ELF-1 (cell line): ENCODE data around the gene PLEKHN1.
"Not testable (repeated sequence)": the region's sequence is repeated elsewhere in the genome, so short reads cannot be mapped to it uniquely, and the experiment has no call there.

Experiments used
- DNase-seq: peaks from one replicate; pipeline ENCODE4 v3.0.0-alpha.2; 2016; ENCODE audit warnings: low read depth, low spot score

PLEKHN1 gene

GRCh38 chr1:1006305-1007159 lies 40.2 kb downstream of the PLEKHN1 start:
- DNase-seq = peak; percentile 63

DNA sequence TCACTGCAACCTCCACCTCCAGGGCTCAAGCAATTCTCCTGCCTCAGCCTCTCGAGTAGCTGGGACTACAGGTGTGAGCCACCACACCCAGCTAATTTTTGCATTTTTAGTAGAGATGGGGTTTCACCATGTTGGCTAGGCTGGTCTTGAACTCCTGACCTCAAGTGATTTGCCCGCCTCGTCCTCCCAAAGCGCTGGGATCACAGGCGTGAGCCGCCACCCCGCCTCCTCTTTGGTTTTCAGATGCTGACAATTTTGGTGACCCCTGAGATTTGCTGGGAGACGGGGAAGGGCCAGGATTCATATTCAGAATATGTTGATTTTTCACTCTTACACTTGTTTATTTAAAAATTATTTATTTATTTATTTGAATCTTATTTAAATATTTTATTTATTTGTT lies 43.8 kb downstream of the PLEKHN1 start:
- not testable (repeated sequence) for DNase-seq

DNA sequence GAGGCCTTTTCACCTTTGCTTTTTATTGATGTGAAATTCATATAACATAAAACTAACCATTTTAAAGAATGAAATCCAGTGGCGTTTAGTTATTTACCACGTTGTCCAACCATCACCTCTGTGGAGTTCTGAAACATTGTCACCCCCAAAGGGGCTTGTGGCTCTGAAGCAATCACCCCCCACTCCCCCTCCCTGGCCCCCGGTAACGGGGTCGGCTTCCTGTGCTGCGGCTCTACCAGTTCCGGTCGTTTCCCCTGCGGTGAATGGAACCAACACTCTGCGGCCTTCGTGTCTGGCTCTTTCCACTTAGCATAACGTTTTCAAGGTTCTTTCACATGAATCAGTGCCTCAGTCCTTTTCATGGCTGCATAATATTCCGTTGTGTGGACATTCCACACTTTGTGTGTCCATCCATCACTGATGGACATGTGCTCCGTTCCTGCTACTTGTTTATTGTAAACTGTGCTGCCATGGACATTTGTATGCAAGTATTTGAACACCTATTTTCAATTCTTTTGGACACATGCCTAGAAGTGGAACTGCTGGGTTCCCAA lies 45.2 kb downstream of the PLEKHN1 start:
- no peak for DNase-seq

DNA sequence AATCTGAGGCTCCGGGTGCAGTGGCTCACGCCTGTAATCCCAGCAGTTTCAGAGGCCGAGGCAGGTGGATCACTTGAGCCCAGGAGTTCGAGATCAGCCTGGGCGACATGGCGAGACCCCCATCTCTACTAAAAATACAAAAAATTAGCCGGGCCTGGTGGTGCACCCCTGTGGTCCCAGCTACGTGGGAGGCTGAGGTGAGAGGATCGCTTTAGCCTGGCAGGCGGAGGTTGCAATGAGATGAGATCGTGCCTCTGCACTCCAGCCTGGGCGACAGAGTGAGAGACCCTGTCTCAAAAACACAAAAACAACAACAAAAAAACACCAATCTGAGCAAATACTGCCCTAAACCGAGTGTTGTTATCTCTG lies 46.4 kb downstream of the PLEKHN1 start:
- DNase-seq = not testable (repeated sequence)

DNA sequence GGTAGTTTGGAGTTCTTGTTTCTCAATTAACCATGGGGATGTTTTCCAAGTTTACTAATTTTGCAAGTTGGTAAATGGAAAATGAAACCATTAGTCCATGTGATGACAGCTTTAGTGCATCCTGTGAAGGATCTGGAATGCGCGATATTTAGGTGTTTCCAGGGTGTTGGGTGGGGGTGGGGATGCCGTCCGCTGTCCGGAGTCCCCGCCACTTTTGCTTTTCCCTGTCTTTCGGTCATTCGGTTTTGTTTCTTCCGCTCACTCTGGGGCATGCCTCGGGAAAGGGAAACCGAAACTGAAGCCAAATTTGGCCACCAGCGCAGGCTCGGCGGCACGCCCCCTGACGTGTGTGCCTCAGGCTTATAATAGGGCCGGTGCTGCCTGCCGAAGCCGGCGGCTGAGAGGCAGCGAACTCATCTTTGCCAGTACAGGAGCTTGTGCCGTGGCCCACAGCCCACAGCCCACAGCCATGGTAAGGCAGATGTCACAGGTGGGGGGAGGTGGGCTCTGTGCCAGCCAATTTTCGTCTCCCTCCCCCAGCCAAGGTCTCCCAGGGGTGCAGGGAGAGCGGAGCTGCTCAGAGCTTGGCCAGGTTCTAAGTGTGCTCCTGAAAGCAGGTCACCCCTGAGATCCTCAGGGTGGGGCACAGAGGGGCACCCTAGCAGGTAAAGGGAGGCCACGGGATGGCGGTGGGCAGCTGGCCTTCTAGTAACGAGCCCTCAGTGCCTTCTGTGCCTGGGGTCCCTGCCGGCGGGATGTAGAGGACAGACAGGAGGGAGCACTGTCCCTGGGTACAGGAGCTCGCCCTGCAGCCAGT lies 47.0 kb downstream of the PLEKHN1 start, which contains the start of gene ISG15:
TSS of gene ISG15 (plus strand) at position 393 of the 817 bp plus-strand sequence. CDS start at position 470, 77 bp downstream.
- peak; percentile 89 for DNase-seq

DNA sequence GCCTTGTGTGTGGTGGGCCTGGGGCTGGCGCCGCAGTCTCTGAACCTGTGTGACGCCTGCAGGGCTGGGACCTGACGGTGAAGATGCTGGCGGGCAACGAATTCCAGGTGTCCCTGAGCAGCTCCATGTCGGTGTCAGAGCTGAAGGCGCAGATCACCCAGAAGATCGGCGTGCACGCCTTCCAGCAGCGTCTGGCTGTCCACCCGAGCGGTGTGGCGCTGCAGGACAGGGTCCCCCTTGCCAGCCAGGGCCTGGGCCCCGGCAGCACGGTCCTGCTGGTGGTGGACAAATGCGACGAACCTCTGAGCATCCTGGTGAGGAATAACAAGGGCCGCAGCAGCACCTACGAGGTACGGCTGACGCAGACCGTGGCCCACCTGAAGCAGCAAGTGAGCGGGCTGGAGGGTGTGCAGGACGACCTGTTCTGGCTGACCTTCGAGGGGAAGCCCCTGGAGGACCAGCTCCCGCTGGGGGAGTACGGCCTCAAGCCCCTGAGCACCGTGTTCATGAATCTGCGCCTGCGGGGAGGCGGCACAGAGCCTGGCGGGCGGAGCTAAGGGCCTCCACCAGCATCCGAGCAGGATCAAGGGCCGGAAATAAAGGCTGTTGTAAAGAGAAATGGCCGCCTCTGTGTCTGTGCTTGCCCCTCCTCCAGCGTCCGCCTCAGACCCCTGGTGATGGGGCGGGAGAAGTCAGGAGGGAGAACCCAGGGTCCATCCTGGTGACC lies 47.8 kb downstream of the PLEKHN1 start:
- peak; percentile 72 for DNase-seq

GRCh38 chr1:1014799-1015681 lies 48.8 kb downstream of the PLEKHN1 start:
- DNase-seq = no peak

- DNase-seq = peak; percentile 10
Observed at GRCh38 chr1:1017397-1018320, 51.4 kb downstream of the PLEKHN1 start.

DNA sequence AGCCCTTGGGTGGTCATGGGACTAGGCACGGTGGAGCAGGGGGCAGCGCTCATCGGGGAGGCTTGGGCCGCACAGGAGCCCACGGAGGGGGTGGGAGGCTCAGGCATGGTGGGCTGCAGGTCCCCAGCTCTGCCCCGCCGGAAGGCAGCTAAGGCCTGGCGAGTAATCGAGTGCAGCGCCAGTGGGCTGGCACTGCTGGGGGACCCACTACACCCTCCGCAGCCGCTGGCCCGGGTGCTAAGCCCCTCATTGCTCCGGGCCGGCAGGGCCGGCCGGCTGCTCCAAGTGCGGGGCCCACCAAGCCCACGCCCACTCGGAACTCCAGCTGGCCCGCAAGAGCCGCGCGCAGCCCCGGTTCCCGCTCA lies 52.0 kb downstream of the PLEKHN1 start:
- DNase-seq = not testable (repeated sequence)

DNA sequence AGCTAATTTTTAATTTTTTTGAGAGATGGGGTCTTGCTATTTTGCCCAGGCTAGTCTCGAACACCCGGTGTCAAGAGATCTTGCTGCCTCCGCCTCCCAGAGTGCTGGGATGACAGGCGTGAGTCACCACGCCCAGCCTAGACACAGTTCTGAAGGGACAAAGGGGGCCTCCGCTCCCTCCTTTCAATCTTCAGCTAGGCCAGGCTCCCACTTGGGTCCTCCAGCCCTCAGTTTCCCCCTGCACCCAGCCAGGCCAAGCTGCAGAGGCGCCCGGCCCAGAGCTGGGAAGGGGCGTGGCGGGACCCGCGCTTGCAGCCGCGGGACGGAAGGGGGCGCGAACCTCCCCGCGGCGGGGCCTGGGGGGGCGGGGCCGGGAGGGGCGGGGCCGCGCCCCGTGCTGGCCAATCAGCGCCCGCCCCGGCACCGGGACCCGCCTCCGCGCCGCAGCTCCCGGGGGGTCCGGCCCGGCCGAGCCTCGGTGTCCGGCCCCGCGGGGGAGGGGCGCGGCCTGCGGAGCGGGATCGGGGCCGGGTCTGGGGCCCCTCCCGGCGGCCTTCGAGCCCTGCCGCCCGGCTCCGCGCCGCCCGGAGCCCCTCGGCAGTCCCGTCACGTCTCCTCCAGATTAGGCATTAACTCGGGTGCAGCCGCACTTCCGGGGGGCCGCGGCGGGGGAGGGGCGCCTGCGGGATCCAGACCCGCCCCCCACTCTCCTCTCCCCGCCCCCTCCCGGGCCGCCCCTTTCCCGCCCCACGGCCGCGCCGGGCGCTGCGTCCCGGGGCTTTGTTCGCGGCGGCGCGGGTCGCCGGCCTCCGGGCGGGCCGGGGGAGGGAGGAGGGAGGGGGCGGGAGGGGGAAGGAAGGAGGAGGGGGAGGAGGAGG lies 53.1 kb downstream of the PLEKHN1 start:
- peak; percentile 61 for DNase-seq

- peak; percentile 4 for DNase-seq
Observed at GRCh38 chr1:1020000-1020404, 53.7 kb downstream of the PLEKHN1 start, which contains the start of gene AGRN. Gene AGRN, plus strand, starts transcription at chr1:1020120. Its CDS starts 53 bp downstream, at chr1:1020173.

GRCh38 chr1:1020415-1021009 lies 54.2 kb downstream of the PLEKHN1 start:
- no peak for DNase-seq

- DNase-seq = peak; percentile 49
Observed at GRCh38 chr1:1021010-1021919, 55.0 kb downstream of the PLEKHN1 start.

DNA sequence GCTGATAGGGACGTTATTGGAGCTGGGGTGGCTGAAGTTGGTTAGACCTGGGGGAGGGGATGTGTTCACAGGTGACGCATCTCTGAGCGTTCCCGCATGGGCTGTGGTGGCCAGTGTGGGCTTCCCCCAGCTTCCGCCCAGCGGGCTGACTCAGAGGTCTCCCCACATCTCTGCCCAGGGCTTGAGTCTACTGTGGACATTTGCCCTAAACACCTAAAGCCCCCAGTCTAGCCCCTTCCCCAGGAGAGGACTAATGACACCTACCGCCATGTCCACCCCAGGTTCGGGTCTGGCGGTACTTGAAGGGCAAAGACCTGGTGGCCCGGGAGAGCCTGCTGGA lies 55.6 kb downstream of the PLEKHN1 start:
- DNase-seq = no peak

DNA sequence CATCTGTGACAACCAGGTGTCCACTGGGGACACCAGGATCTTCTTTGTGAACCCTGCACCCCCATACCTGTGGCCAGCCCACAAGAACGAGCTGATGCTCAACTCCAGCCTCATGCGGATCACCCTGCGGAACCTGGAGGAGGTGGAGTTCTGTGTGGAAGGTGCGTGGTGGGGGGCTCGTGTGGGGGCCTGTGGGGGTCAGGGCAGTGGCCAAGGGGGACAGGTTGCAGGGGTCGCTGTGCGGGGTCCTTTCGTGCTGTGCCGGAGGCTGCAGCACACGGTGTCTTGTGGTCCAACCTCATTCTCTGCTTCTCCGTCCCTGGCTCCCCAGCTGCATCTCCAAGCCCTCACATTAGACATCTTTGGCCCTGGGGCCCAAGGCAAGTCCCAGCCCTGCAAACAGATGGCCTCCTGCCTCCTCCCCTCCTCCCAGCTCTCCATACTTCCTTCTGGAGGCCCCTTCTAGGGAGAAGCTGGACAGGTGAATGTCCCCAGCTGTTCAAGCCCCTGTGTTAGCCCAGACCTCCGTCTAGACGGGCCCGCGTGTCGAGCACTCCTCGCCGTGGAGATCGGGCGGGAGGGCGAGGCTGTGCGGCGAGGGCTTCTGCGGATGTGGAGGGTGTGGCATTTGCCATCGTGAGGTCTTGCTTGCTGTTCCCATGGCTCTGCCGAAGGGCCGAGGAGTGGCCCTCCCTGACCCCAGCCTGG lies 56.2 kb downstream of the PLEKHN1 start:
- no peak for DNase-seq

DNA sequence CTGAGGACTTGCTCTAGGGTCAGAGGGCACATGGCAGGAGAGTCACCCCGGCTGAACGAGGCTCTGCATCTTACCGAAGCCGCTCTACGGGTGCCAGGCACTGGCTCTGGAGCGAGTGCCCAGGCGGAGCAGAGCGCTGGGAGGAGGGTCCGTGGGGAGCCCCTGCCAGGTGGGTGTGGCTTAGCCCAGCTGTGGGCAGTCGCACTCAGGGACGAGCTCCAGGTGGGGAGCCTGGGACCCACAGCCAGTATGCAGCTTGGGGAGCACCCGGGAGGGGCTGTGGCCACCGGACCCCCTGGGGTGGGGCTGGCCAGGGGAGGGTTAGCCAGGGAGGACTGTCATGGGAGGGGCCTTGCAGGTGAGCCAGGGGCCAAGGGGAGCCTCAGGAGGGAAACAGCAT lies 57.4 kb downstream of the PLEKHN1 start:
- DNase-seq = no peak
